GM20000 (cell line): ENCODE measurements around the gene TAPBP.

Experiments
- DNase-seq: peaks from one replicate; pipeline ENCODE4 v3.0.0; 2012; ENCODE audit warnings: low spot score
- CTCF ChIP-seq: IDR thresholded peaks from 2 replicates; pipeline ENCODE4 v1.5.1; 2012; ENCODE audit warnings: mild to moderate bottlenecking, control low read depth; ENCODE audit errors: extremely low read depth, missing control alignments

Gene TAPBP

GRCh38 chr6:33259032-33259431 lies 54.8 kb downstream of the TAPBP start:
- TF ChIP-seq CTCF, result no peak
- DNase-seq, result no peak

GRCh38 chr6:33254591-33254990 lies 59.3 kb downstream of the TAPBP start:
- no peak for TF ChIP-seq CTCF

GRCh38 chr6:33252759-33253158 lies 61.1 kb downstream of the TAPBP start:
- no peak for DNase-seq
- no peak for TF ChIP-seq CTCF

More at GRCh38 chr6:33254591-33254990, 59.3 kb downstream of the TAPBP start:
- no peak for DNase-seq

- TF ChIP-seq CTCF, result no peak
- no peak for DNase-seq
These were observed 62.4 kb downstream of the TAPBP start for GRCh38 chr6:33251395-33252012.

- no peak for TF ChIP-seq CTCF
- DNase-seq, result no peak
These were observed 63.1 kb downstream of the TAPBP start for GRCh38 chr6:33250731-33251130.

- TF ChIP-seq CTCF, result no peak
- peak; percentile 1 for DNase-seq
These were observed 63.9 kb downstream of the TAPBP start for GRCh38 chr6:33249732-33250630.
